ENCODE measurements around the gene KIF23. TPM values are rescaled to one million over a fixed set of nuclear protein-coding genes. Genes with fewer than 3 reads are reported as not detected.
"Not testable (repeated sequence)": the region's sequence is repeated elsewhere in the genome, so short reads cannot be mapped to it uniquely, and the experiment has no call there.

The KIF23 gene
- total RNA-seq, 3 donors from 2014 or later: 1.6 to 6.4 (median 2.2) TPM

DNA sequence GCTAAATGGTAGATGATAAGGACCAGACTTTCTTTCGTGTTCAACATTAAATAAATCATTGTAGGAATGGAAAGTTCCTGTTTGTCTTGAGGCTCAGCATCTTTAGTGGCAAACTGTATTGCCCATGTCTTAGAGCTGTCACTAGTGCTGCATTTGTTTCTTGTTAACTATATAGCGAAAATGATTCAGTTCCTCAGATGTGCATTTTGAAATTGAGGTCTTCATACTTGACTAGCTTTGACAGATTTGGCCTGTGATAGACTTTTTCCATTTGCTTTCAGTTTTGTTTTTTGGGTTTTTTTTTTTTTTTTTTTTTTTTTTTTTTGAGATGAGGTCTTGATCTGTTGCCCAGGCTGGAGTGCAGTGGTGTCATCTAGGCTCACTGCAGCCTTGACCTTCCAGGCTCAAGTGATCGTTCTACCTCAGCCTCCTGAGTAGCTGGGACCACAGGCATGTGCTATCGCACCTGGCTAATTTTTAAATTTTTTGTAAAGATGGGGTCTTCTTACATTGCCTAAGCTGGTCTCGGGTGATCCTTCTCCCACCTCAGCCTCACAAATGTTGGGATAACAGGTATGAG, 29.0 kb downstream of the KIF23 start:
- Histone ChIP-seq H3K9me3 (no peaks in the 10 kb centered on the region), H3K27ac (no peak overlapping the region), H3K4me1 (no peaks in the 10 kb centered on the region), H3K4me3 (no peak overlapping the region), H3K36me3 (no peaks in the 10 kb centered on the region), H3K27me3 (no peaks in the 10 kb centered on the region)
- intact Hi-C loops (cut with DNase I; ENCODE audit: low total_unique reads): no loop called here
- DNase-seq (ENCODE audit: low spot score in 2 of 2): no peak
- TF ChIP-seq POLR2A (IDR thresholded peaks at IDR 0.05) (no peak), POLR2AphosphoS5 (IDR thresholded peaks at IDR 0.05) (no peak)
- TF ChIP-seq, protein P1, sequence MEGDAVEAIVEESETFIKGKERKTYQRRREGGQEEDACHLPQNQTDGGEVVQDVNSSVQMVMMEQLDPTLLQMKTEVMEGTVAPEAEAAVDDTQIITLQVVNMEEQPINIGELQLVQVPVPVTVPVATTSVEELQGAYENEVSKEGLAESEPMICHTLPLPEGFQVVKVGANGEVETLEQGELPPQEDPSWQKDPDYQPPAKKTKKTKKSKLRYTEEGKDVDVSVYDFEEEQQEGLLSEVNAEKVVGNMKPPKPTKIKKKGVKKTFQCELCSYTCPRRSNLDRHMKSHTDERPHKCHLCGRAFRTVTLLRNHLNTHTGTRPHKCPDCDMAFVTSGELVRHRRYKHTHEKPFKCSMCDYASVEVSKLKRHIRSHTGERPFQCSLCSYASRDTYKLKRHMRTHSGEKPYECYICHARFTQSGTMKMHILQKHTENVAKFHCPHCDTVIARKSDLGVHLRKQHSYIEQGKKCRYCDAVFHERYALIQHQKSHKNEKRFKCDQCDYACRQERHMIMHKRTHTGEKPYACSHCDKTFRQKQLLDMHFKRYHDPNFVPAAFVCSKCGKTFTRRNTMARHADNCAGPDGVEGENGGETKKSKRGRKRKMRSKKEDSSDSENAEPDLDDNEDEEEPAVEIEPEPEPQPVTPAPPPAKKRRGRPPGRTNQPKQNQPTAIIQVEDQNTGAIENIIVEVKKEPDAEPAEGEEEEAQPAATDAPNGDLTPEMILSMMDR (IDR thresholded peaks at IDR 0.05): no peak

GRCh38 chr15:69444686-69445085, 30.5 kb downstream of the KIF23 start:
- no peak overlapping the region for H3K4me3 ChIP-seq
- no peak overlapping the region for H3K27ac ChIP-seq
- no peaks in the 10 kb centered on the region for H3K36me3 ChIP-seq
- no peaks in the 10 kb centered on the region for H3K4me1 ChIP-seq
- DNase-seq (ENCODE audit: low spot score in 2 of 2): no peak
- intact Hi-C loops (cut with DNase I; ENCODE audit: low total_unique reads): no loop called here
- TF ChIP-seq, protein P1 (IDR thresholded peaks at IDR 0.05): no peak
- TF ChIP-seq POLR2AphosphoS5 (IDR thresholded peaks at IDR 0.05): no peak
- TF ChIP-seq POLR2A (IDR thresholded peaks at IDR 0.05): no peak
- H3K27me3 ChIP-seq: no peaks in the 10 kb centered on the region
- no peaks in the 10 kb centered on the region for H3K9me3 ChIP-seq

DNA sequence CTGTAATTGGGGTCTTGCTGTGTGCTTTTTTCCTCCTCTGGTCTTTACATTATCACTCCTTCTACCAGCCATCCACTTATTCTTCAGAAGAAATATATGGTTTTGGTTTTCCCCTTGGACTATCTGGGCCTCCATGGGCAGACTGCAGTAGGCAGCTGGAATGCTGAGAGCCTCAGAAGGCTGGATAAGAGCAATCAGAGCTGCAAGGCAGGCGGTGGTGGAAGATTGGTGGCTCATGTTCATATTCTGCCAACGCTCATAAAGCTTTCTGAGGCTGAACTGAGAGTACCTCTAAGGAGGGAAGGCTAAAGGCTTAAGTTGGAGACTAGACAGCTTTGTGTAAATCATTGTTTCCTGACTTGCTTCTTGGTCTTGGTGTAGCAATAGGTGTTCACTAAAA, 32.8 kb downstream of the KIF23 start:
- no peak overlapping the region for H3K4me3 ChIP-seq
- intact Hi-C loops (cut with DNase I; ENCODE audit: low total_unique reads): no loop called here
- TF ChIP-seq POLR2A (IDR thresholded peaks at IDR 0.05) (no peak), POLR2AphosphoS5 (IDR thresholded peaks at IDR 0.05) (no peak)
- TF ChIP-seq, protein P1 (IDR thresholded peaks at IDR 0.05): no peak

GRCh38 chr15:69450221-69450620, 36.1 kb downstream of the KIF23 start:
- DNase-seq (ENCODE audit: low spot score in 2 of 2); H3K9me3 ChIP-seq; intact Hi-C loops (cut with DNase I; ENCODE audit: low total_unique reads); H3K27ac ChIP-seq; H3K27me3 ChIP-seq; H3K36me3 ChIP-seq; H3K4me3 ChIP-seq; H3K4me1 ChIP-seq: not testable (repeated sequence)

More for the DNA sequence above, 32.8 kb downstream of the KIF23 start:
- Histone ChIP-seq H3K9me3 (no peaks in the 10 kb centered on the region), H3K27ac (no peak overlapping the region), H3K4me1 (no peaks in the 10 kb centered on the region), H3K36me3 (no peaks in the 10 kb centered on the region), H3K27me3 (no peaks in the 10 kb centered on the region)
- no peak for DNase-seq (ENCODE audit: low spot score in 2 of 2)

GRCh38 chr15:69450968-69451695, 37.0 kb downstream of the KIF23 start:
- Histone ChIP-seq H3K9me3 (no peaks in the 10 kb centered on the region), H3K4me3 (no peak overlapping the region), H3K27ac (no peak overlapping the region), H3K36me3 (no peaks in the 10 kb centered on the region), H3K27me3 (no peaks in the 10 kb centered on the region), H3K4me1 (peaks cover 0 to 11% of the 10 kb centered on the region in 2 donors)
- intact Hi-C loops (cut with DNase I; ENCODE audit: low total_unique reads): no loop called here
- no peak for DNase-seq (ENCODE audit: low spot score in 2 of 2)
- TF ChIP-seq, protein P1 (IDR thresholded peaks at IDR 0.05): no peak
- TF ChIP-seq POLR2A (IDR thresholded peaks at IDR 0.05) (no peak), POLR2AphosphoS5 (IDR thresholded peaks at IDR 0.05) (no peak)
